ENCODE measurements around the gene RPLP1.

GRCh38 chr15:69462030-69462492 is 9.4 kb downstream of the RPLP1 start:
- TF ChIP-seq POLR2A (IDR thresholded peaks at IDR 0.05; ENCODE audit: low read depth, low read length) (no peak), POLR2AphosphoS5 (IDR thresholded peaks at IDR 0.05; ENCODE audit: low read depth, low read length) (no peak), TAF1 (IDR thresholded peaks at IDR 0.05; ENCODE audit: borderline replicate concordance, low read depth, low read length) (no peak)
